Measurements from ENCODE around the gene RNF182.

RNF182 gene

GRCh38 chr6:13989496-13990144 is 64.9 kb downstream of the RNF182 start:
- Histone ChIP-seq H2AFZ (ENCODE audit: low read depth) (no peak overlapping the region), H3K27ac (no peak overlapping the region), H3K9ac (no peak overlapping the region), H4K20me1 (ENCODE audit: insufficient read depth) (no peaks in the 10 kb centered on the region), H3K4me3 (IDR thresholded peaks at IDR 0.05; ENCODE audit: insufficient read depth, low read depth, low read length) (no peak overlapping the region), H3K79me2 (ENCODE audit: insufficient read depth, low read depth) (no peaks in the 10 kb centered on the region), H3K4me2 (no peak overlapping the region), H3K36me3 (ENCODE audit: insufficient read depth) (no peaks in the 10 kb centered on the region), H3K27me3 (ENCODE audit: insufficient read depth, low read depth) (no peaks in the 10 kb centered on the region), H3K4me1 (ENCODE audit: low read depth, poor library complexity, severe bottlenecking) (no peaks in the 10 kb centered on the region)
- TF ChIP-seq, protein P1, sequence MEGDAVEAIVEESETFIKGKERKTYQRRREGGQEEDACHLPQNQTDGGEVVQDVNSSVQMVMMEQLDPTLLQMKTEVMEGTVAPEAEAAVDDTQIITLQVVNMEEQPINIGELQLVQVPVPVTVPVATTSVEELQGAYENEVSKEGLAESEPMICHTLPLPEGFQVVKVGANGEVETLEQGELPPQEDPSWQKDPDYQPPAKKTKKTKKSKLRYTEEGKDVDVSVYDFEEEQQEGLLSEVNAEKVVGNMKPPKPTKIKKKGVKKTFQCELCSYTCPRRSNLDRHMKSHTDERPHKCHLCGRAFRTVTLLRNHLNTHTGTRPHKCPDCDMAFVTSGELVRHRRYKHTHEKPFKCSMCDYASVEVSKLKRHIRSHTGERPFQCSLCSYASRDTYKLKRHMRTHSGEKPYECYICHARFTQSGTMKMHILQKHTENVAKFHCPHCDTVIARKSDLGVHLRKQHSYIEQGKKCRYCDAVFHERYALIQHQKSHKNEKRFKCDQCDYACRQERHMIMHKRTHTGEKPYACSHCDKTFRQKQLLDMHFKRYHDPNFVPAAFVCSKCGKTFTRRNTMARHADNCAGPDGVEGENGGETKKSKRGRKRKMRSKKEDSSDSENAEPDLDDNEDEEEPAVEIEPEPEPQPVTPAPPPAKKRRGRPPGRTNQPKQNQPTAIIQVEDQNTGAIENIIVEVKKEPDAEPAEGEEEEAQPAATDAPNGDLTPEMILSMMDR (conservative IDR thresholded peaks at IDR 0.05; ENCODE audit: low read depth, low read length): no peak

GRCh38 chr6:13990796-13991195 is 66.0 kb downstream of the RNF182 start:
- Histone ChIP-seq H3K36me3 (ENCODE audit: insufficient read depth) (no peaks in the 10 kb centered on the region), H3K9ac (no peak overlapping the region), H3K4me3 (IDR thresholded peaks at IDR 0.05; ENCODE audit: insufficient read depth, low read depth, low read length) (no peak overlapping the region), H3K79me2 (ENCODE audit: insufficient read depth, low read depth) (no peaks in the 10 kb centered on the region), H3K27ac (no peak overlapping the region), H2AFZ (ENCODE audit: low read depth) (no peak overlapping the region), H3K4me2 (no peak overlapping the region), H4K20me1 (ENCODE audit: insufficient read depth) (no peaks in the 10 kb centered on the region), H3K4me1 (ENCODE audit: low read depth, poor library complexity, severe bottlenecking) (no peaks in the 10 kb centered on the region), H3K27me3 (ENCODE audit: insufficient read depth, low read depth) (no peaks in the 10 kb centered on the region)
- TF ChIP-seq, protein P1 (conservative IDR thresholded peaks at IDR 0.05; ENCODE audit: low read depth, low read length): no peak

DNA sequence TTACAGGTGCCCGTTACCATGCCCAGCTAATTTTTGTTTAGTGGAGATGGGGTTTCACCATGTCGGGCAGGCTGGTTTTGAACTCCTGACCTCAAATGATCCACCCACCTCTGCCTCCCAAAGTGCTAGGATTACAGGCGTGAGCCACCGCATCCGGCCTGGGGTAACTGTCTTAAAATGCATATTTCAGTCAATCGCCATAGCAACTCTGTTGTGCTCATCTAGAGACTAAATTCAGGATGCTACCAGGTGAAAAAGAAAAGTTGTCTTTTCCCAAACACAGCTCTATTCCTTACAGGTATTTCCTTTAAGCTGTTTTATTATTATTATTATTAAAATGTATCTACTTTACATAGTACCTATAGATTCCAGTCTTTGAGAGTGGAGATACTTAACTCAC is 66.6 kb downstream of the RNF182 start:
- no peaks in the 10 kb centered on the region for H3K27me3 ChIP-seq (ENCODE audit: insufficient read depth, low read depth)
- H3K27ac ChIP-seq: no peak overlapping the region
- no peaks in the 10 kb centered on the region for H3K79me2 ChIP-seq (ENCODE audit: insufficient read depth, low read depth)
- TF ChIP-seq, protein P1 (conservative IDR thresholded peaks at IDR 0.05; ENCODE audit: low read depth, low read length): no peak
- H3K36me3 ChIP-seq (ENCODE audit: insufficient read depth): no peaks in the 10 kb centered on the region
- no peak overlapping the region for H3K4me3 ChIP-seq (IDR thresholded peaks at IDR 0.05; ENCODE audit: insufficient read depth, low read depth, low read length)
- H2AFZ ChIP-seq (ENCODE audit: low read depth): no peak overlapping the region
- H3K4me2 ChIP-seq: no peak overlapping the region
- no peak overlapping the region for H3K9ac ChIP-seq
- no peaks in the 10 kb centered on the region for H4K20me1 ChIP-seq (ENCODE audit: insufficient read depth)
- no peaks in the 10 kb centered on the region for H3K4me1 ChIP-seq (ENCODE audit: low read depth, poor library complexity, severe bottlenecking)

- H3K4me1 ChIP-seq (ENCODE audit: low read depth, poor library complexity, severe bottlenecking): no peaks in the 10 kb centered on the region
- no peak overlapping the region for H3K4me2 ChIP-seq
- H3K36me3 ChIP-seq (ENCODE audit: insufficient read depth): no peaks in the 10 kb centered on the region
- no peaks in the 10 kb centered on the region for H3K27me3 ChIP-seq (ENCODE audit: insufficient read depth, low read depth)
- H3K9ac ChIP-seq: no peak overlapping the region
- no peak overlapping the region for H2AFZ ChIP-seq (ENCODE audit: low read depth)
- no peak overlapping the region for H3K27ac ChIP-seq
- TF ChIP-seq, protein P1 (conservative IDR thresholded peaks at IDR 0.05; ENCODE audit: low read depth, low read length): no peak
- no peaks in the 10 kb centered on the region for H3K79me2 ChIP-seq (ENCODE audit: insufficient read depth, low read depth)
- H3K4me3 ChIP-seq (IDR thresholded peaks at IDR 0.05; ENCODE audit: insufficient read depth, low read depth, low read length): no peak overlapping the region
- H4K20me1 ChIP-seq (ENCODE audit: insufficient read depth): no peaks in the 10 kb centered on the region
These were observed 67.8 kb downstream of the RNF182 start for GRCh38 chr6:13992417-13993055.
